Panc1 (cell line): ENCODE data around the gene TUBA3C. TPM values are rescaled to one million over a fixed set of nuclear protein-coding genes. Genes with fewer than 3 reads are reported as not detected.

Experiments
- ATAC-seq: fragments of 200-7000 bp; cut with Tn5 transposase; 2 replicates; pipeline ENCODE4 v1.9.1; 2020; ENCODE audit warnings: mild to moderate bottlenecking, moderate library complexity
- BruUV-seq: library from RNA; stranded (reverse); fragments of 400-500 nt; replicated peaks from 2 replicates; lab custom pipeline; 2021; lab: Mats Ljungman, UMichigan
- CTCF ChIA-PET: fragments of 300-600 bp; sonication (Branson Sonifier 250); formaldehyde crosslinking; loops from one replicate; lab custom pipeline; 2022; ENCODE audit warnings: antibody characterized with exemption; lab: Charles Lee
- POLR2A ChIA-PET: fragments of 300-600 bp; sonication (Branson Sonifier 250); formaldehyde crosslinking; loops from one replicate; lab custom pipeline; 2022; ENCODE audit warnings: antibody characterized with exemption; lab: Charles Lee
- DNase-seq: peaks from one replicate; pipeline ENCODE4 v3.0.0-alpha.2; 2010; ENCODE audit warnings: low read depth, low spot score
- H3K27ac ChIP-seq: 2 replicates; pipeline ENCODE4 v1.5.1; 2011; ENCODE audit warnings: mild to moderate bottlenecking, low read length, inconsistent platforms
- H3K27me3 ChIP-seq: fragments of 200-500 bp; sonication (Bioruptor generic); 2 replicates; pipeline ENCODE4 v1.6.0; 2014; ENCODE audit warnings: low read length, inconsistent platforms; ENCODE audit not compliant: control insufficient read depth, insufficient read depth
- H3K36me3 ChIP-seq: fragments of 200-500 bp; sonication (Bioruptor generic); 2 replicates; pipeline ENCODE4 v1.5.1; 2014; ENCODE audit warnings: inconsistent platforms, mild to moderate bottlenecking, low read length, moderate library complexity; ENCODE audit not compliant: control insufficient read depth, insufficient read depth
- H3K4me1 ChIP-seq: 2 replicates; pipeline ENCODE4 v1.5.1; 2011; ENCODE audit warnings: inconsistent platforms, mild to moderate bottlenecking, low read length, moderate library complexity; ENCODE audit not compliant: control insufficient read depth, insufficient read depth
- H3K4me3 ChIP-seq, 2 experiments: 2 replicates each; pipeline ENCODE4 v1.5.1; 2011 to 2012; ENCODE audit warnings: low read depth in 2 of 2, low read length in 2 of 2, mild to moderate bottlenecking in 2 of 2, inconsistent platforms in 1 of 2, moderate library complexity in 1 of 2
- H3K9me3 ChIP-seq: fragments of 200-500 bp; sonication (Bioruptor generic); 2 replicates; pipeline ENCODE4 v1.5.1; 2014; ENCODE audit warnings: low read depth, mild to moderate bottlenecking, inconsistent platforms, low read length, moderate library complexity; ENCODE audit not compliant: control insufficient read depth, insufficient read depth
- CTCF ChIP-seq: fragments of 450-650 bp; IDR thresholded peaks from 2 replicates; pipeline ENCODE4 v1.5.1; 2017; ENCODE audit warnings: mild to moderate bottlenecking
- POLR2AphosphoS5 ChIP-seq: IDR thresholded peaks from 2 replicates; pipeline ENCODE4 v1.6.1; 2012; ENCODE audit warnings: mild to moderate bottlenecking, low read depth, low read length, moderate library complexity
- REST ChIP-seq, 2 experiments: IDR thresholded peaks; 2 replicates each; pipeline ENCODE4 v1.6.1; 2011 to 2012; ENCODE audit warnings: low read depth in 2 of 2, control low read depth in 1 of 2, low read length in 1 of 2, mild to moderate bottlenecking in 1 of 2, moderate library complexity in 1 of 2; ENCODE audit not compliant: insufficient read depth in 1 of 2
- SIN3A ChIP-seq: IDR thresholded peaks from 2 replicates; pipeline ENCODE4 v1.6.1; 2012; ENCODE audit warnings: low read depth, mild to moderate bottlenecking, low read length, moderate library complexity, borderline replicate concordance; ENCODE audit not compliant: insufficient read depth
- TCF7L2 ChIP-seq: IDR thresholded peaks from 2 replicates; pipeline ENCODE4 v1.6.1; 2011; ENCODE audit warnings: mild to moderate bottlenecking, low read depth, low read length, inconsistent platforms
- in situ Hi-C: cut with HindIII; loops from 2 replicates; pipeline ENCODE4 v1.10.0; 2016; ENCODE audit warnings: low sequenced_read_pairs, low pct_unique_long_range_greater_than_20kb
- intact Hi-C: fragments of 100-400 bp; cut with micrococcal nuclease; formaldehyde crosslinking; loops from one replicate; pipeline ENCODE4 v1.10.0; 2022; ENCODE audit not compliant: unreplicated experiment
- total RNA-seq: library from RNA; stranded (reverse); gene quantifications from one replicate; pipeline ENCODE4 v1.2.1, GENCODE V29; 2021; ENCODE audit not compliant: unreplicated experiment

TUBA3C gene
- total RNA-seq, 1 experiment from 2014 or later: not detected

GRCh38 chr13:19161308-19161707, 20.3 kb downstream of the TUBA3C start:
- in situ Hi-C loops: no loop called here
- BruUV-seq: no TSS peak
- POLR2A ChIA-PET: no interaction called here
- TF ChIP-seq SIN3A (no peak), REST (IDR thresholded peaks at IDR 0.05; ENCODE audit: insufficient read depth in 1 of 2, low read depth in 2 of 2, low read length in 1 of 2) (no peak), CTCF (no peak), POLR2AphosphoS5 (no peak), TCF7L2 (no peak)
- ATAC-seq (no peak), DNase-seq (no peak)
- intact Hi-C loops: no loop called here
- H3K27ac ChIP-seq: no peak overlapping the region
- no peaks in the 10 kb centered on the region for H3K4me1 ChIP-seq
- no peaks in the 10 kb centered on the region for H3K36me3 ChIP-seq
- H3K9me3 ChIP-seq: no peaks in the 10 kb centered on the region
- H3K4me3 ChIP-seq: no peak overlapping the region
- H3K27me3 ChIP-seq: no peaks in the 10 kb centered on the region
- CTCF ChIA-PET: no interaction called here

- DNase-seq: no peak
- H3K4me3 ChIP-seq: no peak overlapping the region
- intact Hi-C loops: no loop called here
- no peaks in the 10 kb centered on the region for H3K9me3 ChIP-seq
- H3K27me3 ChIP-seq: no peaks in the 10 kb centered on the region
- BruUV-seq: no TSS peak
- ChIA-PET POLR2A (no interaction called here), CTCF (no interaction called here)
- in situ Hi-C loops: no loop called here
- ATAC-seq: no peak
- H3K36me3 ChIP-seq: no peaks in the 10 kb centered on the region
- H3K4me1 ChIP-seq: no peaks in the 10 kb centered on the region
- TF ChIP-seq SIN3A: no peak
- TF ChIP-seq REST (IDR thresholded peaks at IDR 0.05; ENCODE audit: insufficient read depth in 1 of 2, low read depth in 2 of 2, low read length in 1 of 2): no peak
- no peak for TF ChIP-seq TCF7L2
- TF ChIP-seq POLR2AphosphoS5: no peak
- TF ChIP-seq CTCF: no peak
- no peak overlapping the region for H3K27ac ChIP-seq
These were observed 21.7 kb downstream of the TUBA3C start for GRCh38 chr13:19159761-19160420.
